Measurements from ENCODE around the gene ANKRD29.
"Not testable (repeated sequence)": the region's sequence is repeated elsewhere in the genome, so short reads cannot be mapped to it uniquely, and the experiment has no call there.

ANKRD29 gene

GRCh38 chr18:23557511-23557910, 105.2 kb downstream of the ANKRD29 start:
- DNase-seq (ENCODE audit: low read depth in 2 of 2): not testable (repeated sequence)

GRCh38 chr18:23556145-23556780, 106.4 kb downstream of the ANKRD29 start:
- no peak for DNase-seq (ENCODE audit: low read depth in 2 of 2)

- DNase-seq (ENCODE audit: low read depth in 2 of 2): no peak
These were observed 108.8 kb downstream of the ANKRD29 start for GRCh38 chr18:23553887-23554286.

- no peak for DNase-seq (ENCODE audit: low read depth in 2 of 2)
These were observed 110.2 kb downstream of the ANKRD29 start for GRCh38 chr18:23552505-23552904.

- DNase-seq (ENCODE audit: low read depth in 2 of 2): no peak
These were observed 110.7 kb downstream of the ANKRD29 start for GRCh38 chr18:23551978-23552377.

GRCh38 chr18:23550898-23551297, 111.8 kb downstream of the ANKRD29 start:
- DNase-seq (ENCODE audit: low read depth in 2 of 2): no peak

Measured in stimulated activated CD4-positive, alpha-beta T cell treated with anti-CD3 and anti-CD28 coated beads, Interleukin-4, amount 100 ng/mL, for 48 hours (primary cell).